GM18873 (cell line): ENCODE measurements around the gene FXYD2.

Experiments used
- ATAC-seq: cut with Tn5 transposase; IDR thresholded peaks from one replicate; pipeline ENCODE4 v1.9.1; 2021; ENCODE audit warnings: mild to moderate bottlenecking, moderate library complexity, moderate number of reproducible peaks; ENCODE audit not compliant: unreplicated experiment, low FRiP score

FXYD2 gene

GRCh38 chr11:117836077-117836960 is 11.8 kb upstream of the FXYD2 start:
- no peak for ATAC-seq

- no peak for ATAC-seq
These were observed 11.0 kb upstream of the FXYD2 start for GRCh38 chr11:117835576-117835975.

- no peak for ATAC-seq
These were observed 10.4 kb upstream of the FXYD2 start for GRCh38 chr11:117834838-117835443.

- ATAC-seq = no peak
These were observed 9.7 kb upstream of the FXYD2 start for GRCh38 chr11:117834068-117834810.

- no peak for ATAC-seq
These were observed 8.9 kb upstream of the FXYD2 start for GRCh38 chr11:117833401-117833891.

GRCh38 chr11:117832511-117832910 is 8.0 kb upstream of the FXYD2 start:
- ATAC-seq = no peak

GRCh38 chr11:117831661-117832415 is 7.3 kb upstream of the FXYD2 start:
- no peak for ATAC-seq

- no peak for ATAC-seq
These were observed 6.3 kb upstream of the FXYD2 start for GRCh38 chr11:117830674-117831351.

- no peak for ATAC-seq
These were observed 5.5 kb upstream of the FXYD2 start for GRCh38 chr11:117830072-117830471.

- no peak for ATAC-seq
These were observed 4.8 kb upstream of the FXYD2 start for GRCh38 chr11:117829369-117829725.

- ATAC-seq = no peak
These were observed 4.2 kb upstream of the FXYD2 start for GRCh38 chr11:117828611-117829368.

- no peak for ATAC-seq
These were observed 3.3 kb upstream of the FXYD2 start for GRCh38 chr11:117827521-117828511.

GRCh38 chr11:117826832-117827231 is 2.3 kb upstream of the FXYD2 start:
- no peak for ATAC-seq

- ATAC-seq = no peak
These were observed 1.6 kb upstream of the FXYD2 start for GRCh38 chr11:117826190-117826570.

GRCh38 chr11:117825538-117826189 is 1.1 kb upstream of the FXYD2 start:
- no peak for ATAC-seq

GRCh38 chr11:117823946-117824420 is 561 bp downstream of the FXYD2 start:
- ATAC-seq = no peak

GRCh38 chr11:117823294-117823945 is 1.1 kb downstream of the FXYD2 start:
- ATAC-seq = no peak
